ENCODE measurements around the gene CCDC38. TPM values are rescaled to one million over a fixed set of nuclear protein-coding genes. Genes with fewer than 3 reads are reported as not detected.
A peak's percentile ranks its signal among the peaks of the same experiment; 100 is the strongest.

CCDC38 gene
- total RNA-seq, 4 donors from 2014 or later, result not detected

- WGBS, 2 donors (ENCODE audit: low coverage in 1 of 2), result 90 to 93% methylated on average over 3 to 4 of the region's 4 CpGs
These were observed 71.5 kb downstream of the CCDC38 start for GRCh38 chr12:95870897-95871296.

DNA sequence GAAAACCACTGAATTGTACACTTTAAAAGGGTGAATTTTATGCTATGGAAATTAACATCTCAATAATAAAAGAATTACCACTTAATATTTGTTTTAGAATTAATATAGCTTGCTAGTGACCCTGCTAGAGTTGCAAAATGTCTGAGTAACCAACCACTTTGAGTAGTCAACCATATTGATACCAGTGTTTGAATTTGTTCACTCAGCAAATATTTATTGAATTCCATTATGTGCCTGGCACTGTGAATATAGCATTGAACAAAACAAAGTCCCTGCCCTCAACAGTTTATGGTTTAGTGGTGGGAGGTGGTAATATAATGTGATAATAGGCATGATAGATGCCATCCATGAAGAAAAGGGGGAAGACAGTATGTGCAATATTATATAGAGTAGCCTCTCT is 79.1 kb downstream of the CCDC38 start:
- Histone ChIP-seq H3K27me3 (no peaks in the 10 kb centered on the region), H3K36me3 (peaks cover 5 to 68% of the 10 kb centered on the region in 2 donors), H3K4me1 (peaks cover 4 to 21% (median 11%) of the 10 kb centered on the region in 3 donors), H3K9me3 (no peaks in the 10 kb centered on the region), H3K4me3 (no peak overlapping the region), H3K27ac (no peak overlapping the region)
- no peak for ATAC-seq
- TF ChIP-seq, protein P1, sequence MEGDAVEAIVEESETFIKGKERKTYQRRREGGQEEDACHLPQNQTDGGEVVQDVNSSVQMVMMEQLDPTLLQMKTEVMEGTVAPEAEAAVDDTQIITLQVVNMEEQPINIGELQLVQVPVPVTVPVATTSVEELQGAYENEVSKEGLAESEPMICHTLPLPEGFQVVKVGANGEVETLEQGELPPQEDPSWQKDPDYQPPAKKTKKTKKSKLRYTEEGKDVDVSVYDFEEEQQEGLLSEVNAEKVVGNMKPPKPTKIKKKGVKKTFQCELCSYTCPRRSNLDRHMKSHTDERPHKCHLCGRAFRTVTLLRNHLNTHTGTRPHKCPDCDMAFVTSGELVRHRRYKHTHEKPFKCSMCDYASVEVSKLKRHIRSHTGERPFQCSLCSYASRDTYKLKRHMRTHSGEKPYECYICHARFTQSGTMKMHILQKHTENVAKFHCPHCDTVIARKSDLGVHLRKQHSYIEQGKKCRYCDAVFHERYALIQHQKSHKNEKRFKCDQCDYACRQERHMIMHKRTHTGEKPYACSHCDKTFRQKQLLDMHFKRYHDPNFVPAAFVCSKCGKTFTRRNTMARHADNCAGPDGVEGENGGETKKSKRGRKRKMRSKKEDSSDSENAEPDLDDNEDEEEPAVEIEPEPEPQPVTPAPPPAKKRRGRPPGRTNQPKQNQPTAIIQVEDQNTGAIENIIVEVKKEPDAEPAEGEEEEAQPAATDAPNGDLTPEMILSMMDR (IDR thresholded peaks at IDR 0.05), result no peak
- TF ChIP-seq POLR2AphosphoS5 (IDR thresholded peaks at IDR 0.05) (no peak), EP300 (IDR thresholded peaks at IDR 0.05) (no peak)

More at GRCh38 chr12:95870897-95871296, 71.5 kb downstream of the CCDC38 start:
- Histone ChIP-seq H3K27me3 (no peaks in the 10 kb centered on the region), H3K36me3 (peaks cover 0 to 50% of the 10 kb centered on the region in 2 donors), H3K4me1 (no peaks in the 10 kb centered on the region), H3K27ac (no peak overlapping the region), H3K9me3 (no peaks in the 10 kb centered on the region), H3K4me3 (no peak overlapping the region)
- TF ChIP-seq POLR2AphosphoS5 (IDR thresholded peaks at IDR 0.05), result no peak
- TF ChIP-seq POLR2A (IDR thresholded peaks at IDR 0.05), result no peak
- TF ChIP-seq EP300 (IDR thresholded peaks at IDR 0.05), result no peak
- TF ChIP-seq, protein P1 (IDR thresholded peaks at IDR 0.05), result no peak
- ATAC-seq, result no peak

DNA sequence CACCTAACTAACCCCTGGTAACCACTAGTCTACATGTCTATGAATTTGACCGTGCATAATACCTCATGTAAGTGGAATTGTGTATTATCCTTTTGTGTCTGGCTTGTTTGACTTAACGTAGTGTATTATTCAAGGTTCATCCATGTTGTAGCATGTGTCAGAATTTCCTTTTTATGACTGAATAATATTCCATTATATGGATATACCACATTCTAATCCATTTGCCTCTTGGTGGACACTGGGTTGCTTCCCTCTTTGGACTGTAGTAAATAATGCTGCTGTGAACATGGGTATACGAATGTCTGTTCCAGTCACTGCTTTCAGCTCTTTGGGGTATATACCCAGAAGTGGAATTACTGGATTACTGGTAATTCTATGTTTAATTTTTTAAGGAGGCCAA is 80.4 kb downstream of the CCDC38 start:
- Histone ChIP-seq H3K4me1 (peaks cover 4 to 27% (median 16%) of the 10 kb centered on the region in 3 donors), H3K27ac (no peak overlapping the region), H3K36me3 (peaks cover 5 to 58% of the 10 kb centered on the region in 2 donors), H3K4me3 (no peak overlapping the region), H3K27me3 (no peaks in the 10 kb centered on the region), H3K9me3 (no peaks in the 10 kb centered on the region)
- ATAC-seq, result no peak
- 93 to 100% methylated on average over 2 to 3 of the region's 3 CpGs for WGBS, 2 donors (ENCODE audit: low coverage in 1 of 2)
- TF ChIP-seq POLR2A (IDR thresholded peaks at IDR 0.05) (no peak), EP300 (IDR thresholded peaks at IDR 0.05) (no peak)

DNA sequence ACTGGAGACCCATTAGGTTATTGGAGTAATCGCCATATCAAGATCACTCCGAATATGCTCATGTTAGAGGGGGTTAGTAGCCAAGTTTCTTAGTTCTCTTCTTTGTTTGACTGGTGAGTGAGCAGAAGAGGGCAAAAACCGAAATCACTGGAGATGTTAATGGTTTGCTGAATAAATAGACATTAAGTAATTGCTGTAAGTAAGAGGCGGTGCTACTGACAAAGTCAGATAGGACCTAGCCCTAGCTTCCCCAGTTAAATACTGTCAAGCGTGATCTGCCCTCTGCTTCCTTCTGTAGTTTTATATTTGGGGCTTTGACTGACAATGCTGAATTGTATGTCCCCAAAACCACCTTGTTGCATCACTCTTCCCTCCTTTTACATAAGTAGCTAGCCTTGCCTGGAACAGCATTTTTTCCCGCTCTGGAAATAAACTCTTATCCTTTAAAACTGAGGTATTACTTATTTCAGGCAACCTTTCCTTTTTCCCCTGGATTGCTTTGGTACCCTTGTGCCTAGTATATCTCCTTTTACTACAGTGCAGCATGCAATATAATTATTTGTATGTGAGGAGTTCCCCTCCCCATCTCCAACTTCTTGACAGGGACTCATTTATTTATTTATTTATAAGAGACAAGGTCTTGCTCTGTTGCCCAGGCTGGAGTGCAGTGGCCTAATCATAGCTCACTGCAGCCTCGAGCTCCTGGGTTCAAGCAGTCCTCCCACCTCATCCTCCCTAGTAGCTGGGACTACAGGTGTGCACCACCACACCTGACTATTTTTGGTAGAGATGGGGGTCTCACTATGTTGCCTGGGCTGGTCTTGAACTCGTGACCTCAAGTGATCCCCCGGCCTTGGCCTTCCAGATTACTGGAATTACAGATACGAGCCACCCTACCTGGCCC is 82.2 kb downstream of the CCDC38 start:
- Histone ChIP-seq H3K36me3 (peaks cover 5 to 39% of the 10 kb centered on the region in 2 donors), H3K27me3 (no peaks in the 10 kb centered on the region), H3K27ac (no peak overlapping the region), H3K4me3 (peak overlapping the region; percentile 85 to 86), H3K9me3 (no peaks in the 10 kb centered on the region), H3K4me1 (peaks cover 4 to 27% (median 16%) of the 10 kb centered on the region in 3 donors)
- TF ChIP-seq POLR2AphosphoS5 (IDR thresholded peaks at IDR 0.05) (no peak), POLR2A (IDR thresholded peaks at IDR 0.05) (no peak), EP300 (IDR thresholded peaks at IDR 0.05) (no peak)
- TF ChIP-seq, protein P1 (IDR thresholded peaks at IDR 0.05), result no peak
- no peak for ATAC-seq
- WGBS, 2 donors (ENCODE audit: low coverage in 1 of 2), result 52 to 53% methylated on average over 7 of the region's 10 CpGs

- Histone ChIP-seq H3K4me3 (peak overlapping the region; percentile 85 to 86), H3K36me3 (peaks cover 5 to 34% of the 10 kb centered on the region in 2 donors), H3K27ac (peak overlapping the region; percentile 51 to 82 (median 78)), H3K9me3 (no peaks in the 10 kb centered on the region), H3K4me1 (peaks cover 4 to 27% (median 16%) of the 10 kb centered on the region in 3 donors), H3K27me3 (no peaks in the 10 kb centered on the region)
- no peak for ATAC-seq
- 1% methylated on average over 13 of the region's 13 CpGs for WGBS, 2 donors (ENCODE audit: low coverage in 1 of 2)
- TF ChIP-seq EP300 (IDR thresholded peaks at IDR 0.05) (no peak), POLR2A (IDR thresholded peaks at IDR 0.05) (no peak), POLR2AphosphoS5 (IDR thresholded peaks at IDR 0.05) (no peak)
- TF ChIP-seq, protein P1 (IDR thresholded peaks at IDR 0.05), result no peak
These were observed 83.0 kb downstream of the CCDC38 start for GRCh38 chr12:95859344-95859816.
